Omental fat pad (tissue), 4 donors: ENCODE results near the gene RBM28. TPM values are rescaled to one million over a fixed set of nuclear protein-coding genes. Genes with fewer than 3 reads are reported as not detected.

ENCODE experiments used
- ATAC-seq: fragments of 150-250 bp; one replicate; pipeline ENCODE4 v1.9.1; 2016; ENCODE audit warnings: mild to moderate bottlenecking, moderate library complexity; ENCODE audit not compliant: low FRiP score
- DNase-seq: peaks from one replicate; pipeline ENCODE4 v3.0.0-alpha.2; 2019; ENCODE audit warnings: low spot score
- CTCF ChIP-seq, 3 donors: fragments of 450-650 bp; IDR thresholded peaks; one replicate each; pipeline ENCODE4 v1.5.1; 2016 to 2017; ENCODE audit warnings: antibody characterized with exemption in 3 of 3, mild to moderate bottlenecking in 3 of 3, moderate library complexity in 2 of 3
- total RNA-seq, 4 donors: library from RNA; depleted of rRNA; stranded (reverse); fragments of >200 nt; gene quantifications; one replicate each; pipeline ENCODE4 v1.1.0, GENCODE V29; 2016

Gene RBM28
- total RNA-seq, 4 donors from 2014 or later: 21.5 to 79.0 (median 29.5) TPM

DNA sequence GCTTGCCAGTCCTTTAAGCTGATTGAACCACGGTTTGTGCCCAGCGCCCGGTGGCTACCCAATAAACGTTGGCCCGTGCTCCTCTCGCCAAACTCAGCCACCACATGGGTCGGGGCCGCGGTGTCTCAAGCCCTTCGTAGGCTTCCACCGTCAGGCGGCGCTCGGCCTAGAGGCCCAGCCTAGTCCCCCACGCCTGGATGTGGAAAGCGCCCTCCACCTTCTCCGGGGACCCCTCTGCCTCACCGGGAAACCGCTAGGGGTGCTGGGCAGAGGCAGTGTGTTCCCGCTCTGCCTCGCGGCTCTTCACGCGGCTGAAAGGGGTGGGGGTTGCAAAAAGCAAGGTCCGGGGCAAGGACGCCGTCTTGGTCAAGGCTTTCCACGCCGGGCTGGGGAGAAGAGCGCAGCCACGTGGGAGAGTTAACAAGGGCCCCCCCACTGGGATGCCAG lies 72.9 kb downstream of the RBM28 start:
- no peak for ATAC-seq
- no peak for DNase-seq

GRCh38 chr7:128268233-128268632 lies 75.5 kb downstream of the RBM28 start:
- no peak for TF ChIP-seq CTCF (IDR thresholded peaks at IDR 0.05)
- no peak for DNase-seq
- ATAC-seq: no peak

More for the DNA sequence above, 72.9 kb downstream of the RBM28 start:
- TF ChIP-seq CTCF (IDR thresholded peaks at IDR 0.05): no peak

GRCh38 chr7:128267595-128267924 lies 76.1 kb downstream of the RBM28 start:
- DNase-seq: no peak
- peak; percentile 41 for ATAC-seq
- TF ChIP-seq CTCF (IDR thresholded peaks at IDR 0.05): no peak

DNA sequence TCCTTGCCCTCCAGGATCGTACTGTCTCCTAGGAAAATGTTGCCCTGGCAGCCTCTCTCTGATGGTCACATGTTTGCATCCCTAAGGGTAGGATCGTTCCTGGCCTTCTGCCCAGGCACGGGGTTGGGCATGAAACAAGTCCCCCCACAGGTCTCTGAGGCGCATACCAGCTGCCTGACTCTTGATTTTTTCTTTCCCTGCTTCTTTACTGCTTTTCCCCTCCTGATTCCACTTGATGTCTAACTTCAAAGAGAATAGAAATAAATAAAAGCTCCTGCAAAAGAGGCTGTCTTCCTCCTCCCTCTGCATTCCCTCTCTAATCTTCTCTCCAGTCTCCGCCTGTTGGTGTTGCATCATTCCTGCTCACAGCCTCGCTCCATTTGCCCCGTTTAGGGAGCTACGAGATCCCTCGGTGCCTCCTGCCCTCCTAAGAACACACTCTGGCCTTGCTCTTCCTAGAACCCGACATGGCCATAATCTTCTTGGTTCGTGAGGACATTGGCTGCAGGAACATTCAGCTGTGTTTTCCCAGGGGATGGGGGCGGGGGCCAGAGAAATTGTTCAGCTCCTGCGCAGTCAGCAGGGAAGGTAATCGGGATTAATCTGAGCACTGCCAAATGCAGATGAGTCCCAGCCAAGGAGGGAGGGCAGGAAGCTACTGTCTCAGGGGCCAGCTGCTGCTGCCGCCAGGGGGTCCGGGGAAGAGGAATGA lies 76.7 kb downstream of the RBM28 start:
- TF ChIP-seq CTCF (IDR thresholded peaks at IDR 0.05): no peak
- DNase-seq: no peak
- peak; percentile 48 for ATAC-seq

- ATAC-seq (no peak), DNase-seq (no peak)
- TF ChIP-seq CTCF (IDR thresholded peaks at IDR 0.05): no peak
Measured at GRCh38 chr7:128266529-128266882, 77.2 kb downstream of the RBM28 start.

- ATAC-seq (no peak), DNase-seq (no peak)
- no peak for TF ChIP-seq CTCF (IDR thresholded peaks at IDR 0.05)
Measured at GRCh38 chr7:128265906-128266300, 77.8 kb downstream of the RBM28 start.

DNA sequence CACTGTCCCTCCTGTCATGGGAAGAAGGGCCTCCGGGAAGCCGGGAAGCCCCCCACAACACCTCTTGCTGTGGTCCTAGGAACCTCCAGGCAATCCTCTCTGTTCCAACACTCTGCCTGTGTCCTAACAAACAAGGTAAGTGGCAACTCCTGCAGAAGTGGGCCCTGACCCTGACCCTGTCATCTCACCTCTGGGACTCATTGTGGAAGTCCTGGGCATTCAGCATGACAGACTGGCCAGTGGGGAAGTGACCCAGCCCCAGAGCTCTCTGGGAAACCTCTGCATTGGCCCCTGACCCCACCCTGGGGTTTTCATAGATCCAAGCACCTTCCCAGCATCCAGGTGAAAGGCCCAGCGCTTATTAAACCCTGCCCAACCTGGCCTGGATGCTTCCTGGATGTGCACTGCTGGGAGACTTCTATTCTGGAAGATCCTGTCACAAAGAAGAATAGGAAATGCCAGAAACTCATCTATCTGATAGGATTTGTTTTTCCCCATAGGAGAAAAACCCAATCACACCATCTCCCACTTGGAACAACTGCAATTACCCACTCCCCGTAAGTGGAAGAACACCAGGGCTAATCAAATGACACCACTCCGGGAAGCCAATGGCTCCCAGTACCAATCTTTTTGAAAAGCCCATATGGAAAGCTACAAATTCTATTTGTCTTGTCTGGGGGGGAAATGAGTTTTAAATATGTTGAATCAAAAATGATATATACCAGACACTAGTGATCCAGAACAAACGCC lies 78.4 kb downstream of the RBM28 start:
- no peak for DNase-seq
- ATAC-seq: no peak
- no peak for TF ChIP-seq CTCF (IDR thresholded peaks at IDR 0.05)
